Measurements from ENCODE around the gene GPC5. TPM values are rescaled to one million over a fixed set of nuclear protein-coding genes. Genes with fewer than 3 reads are reported as not detected.

GPC5 gene
- total RNA-seq, 2 experiments from 2014 or later, result 2.4 TPM; not detected in 1

DNA sequence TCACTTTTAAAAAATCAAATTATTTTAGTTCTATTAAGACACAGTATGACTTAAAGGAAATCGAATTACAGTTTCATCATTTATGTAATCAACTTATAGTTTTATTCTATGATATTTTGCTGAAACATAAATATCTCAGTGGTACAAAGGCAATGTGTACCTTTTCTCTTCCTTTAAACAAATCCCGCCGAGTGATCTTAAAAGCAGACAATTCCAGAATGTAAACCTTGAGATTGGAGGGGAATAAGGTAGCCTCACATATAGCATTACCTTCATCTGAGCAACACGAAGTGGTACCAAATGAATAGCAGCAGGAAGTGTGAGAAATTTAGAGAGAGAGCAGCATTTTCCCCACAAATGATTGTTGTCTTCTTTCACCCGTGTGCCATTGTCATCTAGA is 986.0 kb downstream of the GPC5 start:
- TF ChIP-seq, protein P1, sequence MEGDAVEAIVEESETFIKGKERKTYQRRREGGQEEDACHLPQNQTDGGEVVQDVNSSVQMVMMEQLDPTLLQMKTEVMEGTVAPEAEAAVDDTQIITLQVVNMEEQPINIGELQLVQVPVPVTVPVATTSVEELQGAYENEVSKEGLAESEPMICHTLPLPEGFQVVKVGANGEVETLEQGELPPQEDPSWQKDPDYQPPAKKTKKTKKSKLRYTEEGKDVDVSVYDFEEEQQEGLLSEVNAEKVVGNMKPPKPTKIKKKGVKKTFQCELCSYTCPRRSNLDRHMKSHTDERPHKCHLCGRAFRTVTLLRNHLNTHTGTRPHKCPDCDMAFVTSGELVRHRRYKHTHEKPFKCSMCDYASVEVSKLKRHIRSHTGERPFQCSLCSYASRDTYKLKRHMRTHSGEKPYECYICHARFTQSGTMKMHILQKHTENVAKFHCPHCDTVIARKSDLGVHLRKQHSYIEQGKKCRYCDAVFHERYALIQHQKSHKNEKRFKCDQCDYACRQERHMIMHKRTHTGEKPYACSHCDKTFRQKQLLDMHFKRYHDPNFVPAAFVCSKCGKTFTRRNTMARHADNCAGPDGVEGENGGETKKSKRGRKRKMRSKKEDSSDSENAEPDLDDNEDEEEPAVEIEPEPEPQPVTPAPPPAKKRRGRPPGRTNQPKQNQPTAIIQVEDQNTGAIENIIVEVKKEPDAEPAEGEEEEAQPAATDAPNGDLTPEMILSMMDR (conservative IDR thresholded peaks at IDR 0.05; ENCODE audit: low read length), result no peak
- no peak for TF ChIP-seq EZH2phosphoT487 (IDR thresholded peaks at IDR 0.05; ENCODE audit: borderline replicate concordance, low read depth, low read length)
- BruUV-seq (replicated peaks), result no TSS peak
- no peaks in the 10 kb centered on the region for H4K20me1 ChIP-seq (ENCODE audit: insufficient read depth, low read length)
- peaks cover 6% of the 10 kb centered on the region for H3K9me3 ChIP-seq (ENCODE audit: low read length)
- intact Hi-C loops (cut with micrococcal nuclease; ENCODE audit: unreplicated experiment), result no loop called here
- no peak overlapping the region for H3K4me3 ChIP-seq (ENCODE audit: low read depth, low read length, poor library complexity, severe bottlenecking)
- H3K79me2 ChIP-seq (ENCODE audit: insufficient read depth, low read depth, low read length), result no peaks in the 10 kb centered on the region
- ChIA-PET POLR2A (interaction anchor here (0.7 kb wide), 1 partner anchor 24 kb away, joined by 3 read pairs; no protein-coding TSS in a partner anchor), CTCF (ENCODE audit: unreplicated experiment) (no interaction called here)
- H3K4me1 ChIP-seq (ENCODE audit: insufficient read depth, low read length, poor library complexity, severe bottlenecking), result no peaks in the 10 kb centered on the region
- no peak overlapping the region for H3K27ac ChIP-seq (ENCODE audit: low read depth, low read length, poor library complexity, severe bottlenecking)
- no peak overlapping the region for H3K4me2 ChIP-seq (ENCODE audit: low read length)
- H3K9me2 ChIP-seq (ENCODE audit: insufficient read depth, low read length), result no peaks in the 10 kb centered on the region
- H2AFZ ChIP-seq (ENCODE audit: low read length), result no peak overlapping the region
- H3K36me3 ChIP-seq (ENCODE audit: insufficient read depth, low read length), result no peaks in the 10 kb centered on the region
- DNase-seq (ENCODE audit: low spot score), result no peak

- no peak for DNase-seq (ENCODE audit: low spot score)
- H3K4me1 ChIP-seq (ENCODE audit: insufficient read depth, low read length, poor library complexity, severe bottlenecking), result no peaks in the 10 kb centered on the region
- no peaks in the 10 kb centered on the region for H3K9me2 ChIP-seq (ENCODE audit: insufficient read depth, low read length)
- intact Hi-C loops (cut with micrococcal nuclease; ENCODE audit: unreplicated experiment), result no loop called here
- ChIA-PET POLR2A (interaction anchor here (0.6 to 3.1 kb wide), 17 partner anchors 8 to 879 kb away, joined by 3 to 16 read pairs (median 4); no protein-coding TSS in a partner anchor), CTCF (ENCODE audit: unreplicated experiment) (no interaction called here)
- no peak overlapping the region for H3K4me3 ChIP-seq (ENCODE audit: low read depth, low read length, poor library complexity, severe bottlenecking)
- H2AFZ ChIP-seq (ENCODE audit: low read length), result no peak overlapping the region
- H3K4me2 ChIP-seq (ENCODE audit: low read length), result no peak overlapping the region
- no peaks in the 10 kb centered on the region for H3K79me2 ChIP-seq (ENCODE audit: insufficient read depth, low read depth, low read length)
- no peaks in the 10 kb centered on the region for H3K36me3 ChIP-seq (ENCODE audit: insufficient read depth, low read length)
- no peaks in the 10 kb centered on the region for H3K9me3 ChIP-seq (ENCODE audit: low read length)
- no peaks in the 10 kb centered on the region for H4K20me1 ChIP-seq (ENCODE audit: insufficient read depth, low read length)
- no peak overlapping the region for H3K27ac ChIP-seq (ENCODE audit: low read depth, low read length, poor library complexity, severe bottlenecking)
- no TSS peak for BruUV-seq (replicated peaks)
- TF ChIP-seq, protein P1 (conservative IDR thresholded peaks at IDR 0.05; ENCODE audit: low read length), result no peak
- no peak for TF ChIP-seq EZH2phosphoT487 (IDR thresholded peaks at IDR 0.05; ENCODE audit: borderline replicate concordance, low read depth, low read length)
Measured at GRCh38 chr13:92387245-92387644, 988.8 kb downstream of the GPC5 start.

DNA sequence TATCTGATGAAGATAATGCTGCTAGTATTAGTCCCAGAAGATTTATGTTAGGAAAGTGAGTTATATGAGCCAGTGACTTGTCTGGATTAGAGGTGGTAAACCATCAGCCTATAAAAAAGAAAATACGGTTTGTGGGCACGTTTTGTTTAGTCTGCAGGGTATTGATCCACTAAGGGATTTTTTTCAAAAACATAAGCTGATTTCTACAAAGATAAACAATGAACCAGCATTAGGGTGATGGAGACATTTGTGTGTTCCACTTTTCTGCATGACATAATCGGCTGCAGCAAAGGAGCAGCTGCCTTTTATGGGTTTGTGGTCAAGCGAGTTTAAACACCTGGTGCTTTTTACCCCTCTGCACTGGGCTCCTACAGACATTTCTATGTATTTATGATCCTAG is 991.8 kb downstream of the GPC5 start:
- no peak for DNase-seq (ENCODE audit: low spot score)
- CTCF ChIA-PET (ENCODE audit: unreplicated experiment), result no interaction called here
- TF ChIP-seq, protein P1 (conservative IDR thresholded peaks at IDR 0.05; ENCODE audit: low read length), result no peak
- TF ChIP-seq EZH2phosphoT487 (IDR thresholded peaks at IDR 0.05; ENCODE audit: borderline replicate concordance, low read depth, low read length), result no peak

More for the DNA sequence above, 991.8 kb downstream of the GPC5 start:
- H3K9me3 ChIP-seq (ENCODE audit: low read length), result no peaks in the 10 kb centered on the region
- no peaks in the 10 kb centered on the region for H3K79me2 ChIP-seq (ENCODE audit: insufficient read depth, low read depth, low read length)
- H2AFZ ChIP-seq (ENCODE audit: low read length), result no peak overlapping the region
- no peaks in the 10 kb centered on the region for H3K4me1 ChIP-seq (ENCODE audit: insufficient read depth, low read length, poor library complexity, severe bottlenecking)
- POLR2A ChIA-PET, result interaction anchor here (1.5 kb wide), 1 partner anchor 14 kb away, joined by 3 read pairs; no protein-coding TSS in a partner anchor
- H4K20me1 ChIP-seq (ENCODE audit: insufficient read depth, low read length), result no peaks in the 10 kb centered on the region
- no peak overlapping the region for H3K4me2 ChIP-seq (ENCODE audit: low read length)
- no peak overlapping the region for H3K27ac ChIP-seq (ENCODE audit: low read depth, low read length, poor library complexity, severe bottlenecking)
- intact Hi-C loops (cut with micrococcal nuclease; ENCODE audit: unreplicated experiment), result no loop called here
- H3K36me3 ChIP-seq (ENCODE audit: insufficient read depth, low read length), result no peaks in the 10 kb centered on the region
- H3K9me2 ChIP-seq (ENCODE audit: insufficient read depth, low read length), result no peaks in the 10 kb centered on the region; the same call in 1 of the 2 replicates
- BruUV-seq (replicated peaks), result no TSS peak
- H3K4me3 ChIP-seq (ENCODE audit: low read depth, low read length, poor library complexity, severe bottlenecking), result no peak overlapping the region

All from OCI-LY7 (cell line).